ENCODE measurements around the gene RNASE4. TPM values are rescaled to one million over a fixed set of nuclear protein-coding genes. Genes with fewer than 3 reads are reported as not detected.

Gene RNASE4
- polyA plus RNA-seq, 1 donor (not counting 4 experiments of a cell fraction or from before 2014, with no cell fraction given): 5.5 TPM

GRCh38 chr14:20680363-20680762 lies 4.0 kb upstream of the RNASE4 start:
- H3K4me3 ChIP-seq (ENCODE audit: control insufficient read depth in 2 of 3, extremely low read depth in 1 of 3, insufficient read depth in 2 of 3, low read depth in 1 of 3, low read length in 3 of 3): peak overlapping the region in 2 of 3 experiments; percentile 37 to 87
- H2AFZ ChIP-seq (ENCODE audit: control insufficient read depth, low read length): no peak overlapping the region
- no peaks in the 10 kb centered on the region for H3K27me3 ChIP-seq (ENCODE audit: control insufficient read depth, extremely low read depth, insufficient read depth, low read length)
- no peak overlapping the region for H3K27ac ChIP-seq (ENCODE audit: control insufficient read depth, insufficient read depth, low read length)
- dilution Hi-C loops (cut with MboI; ENCODE audit: extremely low pct_ligation_motif_present, low sequenced_read_pairs): no loop called here
- H3K4me2 ChIP-seq (ENCODE audit: control insufficient read depth, extremely low read depth, insufficient read depth, low read depth, low read length): peak overlapping the region; percentile 88
- H3K4me1 ChIP-seq (ENCODE audit: control insufficient read depth, extremely low read depth, insufficient read depth, low read length): peaks cover 17% of the 10 kb centered on the region
- FAIRE-seq (no peak), DNase-seq (ENCODE audit: low read depth, low spot score) (no peak)
- no peaks in the 10 kb centered on the region for H3K36me3 ChIP-seq (ENCODE audit: control insufficient read depth in 2 of 2, extremely low read depth in 1 of 2, insufficient read depth in 2 of 2, low read length in 2 of 2)
- no peaks in the 10 kb centered on the region for H4K20me1 ChIP-seq (ENCODE audit: control insufficient read depth, extremely low read depth, insufficient read depth, low read length)
- H3K9me1 ChIP-seq (ENCODE audit: control insufficient read depth, extremely low read depth, insufficient read depth, low read length): no peaks in the 10 kb centered on the region
- H3K9me3 ChIP-seq (ENCODE audit: control insufficient read depth, low read depth, low read length): no peaks in the 10 kb centered on the region
- TF ChIP-seq CTCF (optimal IDR thresholded peaks at IDR 0.05 in 1 of 3, IDR thresholded peaks at IDR 0.05 in 1 of 3, conservative IDR thresholded peaks at IDR 0.05 in 1 of 3; ENCODE audit: extremely low read depth in 1 of 3, insufficient read depth in 2 of 3, low read length in 3 of 3): no peak
- no peak for TF ChIP-seq EZH2 (IDR thresholded peaks at IDR 0.05; ENCODE audit: low read length)
- no peak overlapping the region for H3K9ac ChIP-seq (ENCODE audit: control insufficient read depth, extremely low read depth, insufficient read depth, low read length)
- H3K79me2 ChIP-seq (ENCODE audit: control insufficient read depth, insufficient read depth, low read length): no peaks in the 10 kb centered on the region

- peaks cover 19% of the 10 kb centered on the region for H3K4me1 ChIP-seq (ENCODE audit: control insufficient read depth, extremely low read depth, insufficient read depth, low read length)
- dilution Hi-C loops (cut with MboI; ENCODE audit: extremely low pct_ligation_motif_present, low sequenced_read_pairs): no loop called here
- no peak for FAIRE-seq
Measured at GRCh38 chr14:20680843-20681347, 3.5 kb upstream of the RNASE4 start.

More at GRCh38 chr14:20680843-20681347, 3.5 kb upstream of the RNASE4 start:
- Histone ChIP-seq H3K9me3 (ENCODE audit: control insufficient read depth, low read depth, low read length) (no peaks in the 10 kb centered on the region), H3K4me3 (ENCODE audit: control insufficient read depth in 2 of 3, extremely low read depth in 1 of 3, insufficient read depth in 2 of 3, low read depth in 1 of 3, low read length in 3 of 3) (peak overlapping the region; percentile 37 to 87 (median 76)), H3K79me2 (ENCODE audit: control insufficient read depth, insufficient read depth, low read length) (no peaks in the 10 kb centered on the region), H3K27me3 (ENCODE audit: control insufficient read depth, extremely low read depth, insufficient read depth, low read length) (no peaks in the 10 kb centered on the region), H3K36me3 (ENCODE audit: control insufficient read depth in 2 of 2, extremely low read depth in 1 of 2, insufficient read depth in 2 of 2, low read length in 2 of 2) (no peaks in the 10 kb centered on the region), H4K20me1 (ENCODE audit: control insufficient read depth, extremely low read depth, insufficient read depth, low read length) (no peaks in the 10 kb centered on the region), H3K4me2 (ENCODE audit: control insufficient read depth, extremely low read depth, insufficient read depth, low read depth, low read length) (peak overlapping the region; percentile 88), H3K9me1 (ENCODE audit: control insufficient read depth, extremely low read depth, insufficient read depth, low read length) (no peaks in the 10 kb centered on the region), H3K27ac (ENCODE audit: control insufficient read depth, insufficient read depth, low read length) (peak overlapping the region; percentile 90), H3K9ac (ENCODE audit: control insufficient read depth, extremely low read depth, insufficient read depth, low read length) (peak overlapping the region; percentile 90), H2AFZ (ENCODE audit: control insufficient read depth, low read length) (peak overlapping the region; percentile 96)
- peak; percentile 52 for DNase-seq (ENCODE audit: low read depth, low spot score)
- no peak for TF ChIP-seq EZH2 (IDR thresholded peaks at IDR 0.05; ENCODE audit: low read length)
- TF ChIP-seq CTCF (optimal IDR thresholded peaks at IDR 0.05 in 1 of 3, IDR thresholded peaks at IDR 0.05 in 1 of 3, conservative IDR thresholded peaks at IDR 0.05 in 1 of 3; ENCODE audit: extremely low read depth in 1 of 3, insufficient read depth in 2 of 3, low read length in 3 of 3): no peak
